Activated naive CD4-positive, alpha-beta T cell treated with anti-CD3 and anti-CD28 coated beads, Interleukin-2, amount 10 ng/mL, durations not matched to agents 7 days and 5 days (primary cell): ENCODE results near the gene LSAMP.
"Not testable (repeated sequence)": the region's sequence is repeated elsewhere in the genome, so short reads cannot be mapped to it uniquely, and the experiment has no call there.

Source experiments
- CTCF ChIA-PET: fragments of 350-600 bp; sonication (Branson Sonifier 250); formaldehyde crosslinking; loops from one replicate; lab custom pipeline; 2021; ENCODE audit warnings: antibody characterized with exemption; lab: Charles Lee
- DNase-seq: peaks from one replicate; pipeline ENCODE4 v3.0.0-alpha.2; 2020
- H3K27ac Mint-ChIP-seq: one replicate; pipeline ENCODE4 v1.8.0; 2021; ENCODE audit warnings: mild to moderate bottlenecking, moderate library complexity, mixed read lengths
- H3K27me3 Mint-ChIP-seq: one replicate; pipeline ENCODE4 v1.8.0; 2021; ENCODE audit warnings: mild to moderate bottlenecking, mixed read lengths
- H3K36me3 Mint-ChIP-seq: one replicate; pipeline ENCODE4 v1.8.0; 2021; ENCODE audit warnings: mixed read lengths
- H3K4me1 Mint-ChIP-seq: one replicate; pipeline ENCODE4 v1.8.0; 2021; ENCODE audit warnings: mixed read lengths
- H3K4me3 Mint-ChIP-seq: one replicate; pipeline ENCODE4 v1.8.0; 2021; ENCODE audit warnings: mild to moderate bottlenecking, moderate library complexity, mixed read lengths
- H3K9me3 Mint-ChIP-seq: one replicate; pipeline ENCODE4 v1.8.0; 2021; ENCODE audit warnings: mixed read lengths

Gene LSAMP

GRCh38 chr3:116242825-116243224, 202.5 kb downstream of the LSAMP start:
- DNase-seq, result no peak
- Mint-ChIP-seq H3K4me3 (no peak overlapping the region), H3K9me3 (peaks cover 2% of the 10 kb centered on the region), H3K27me3 (no peaks in the 10 kb centered on the region), H3K4me1 (no peaks in the 10 kb centered on the region), H3K36me3 (no peaks in the 10 kb centered on the region), H3K27ac (no peak overlapping the region)
- CTCF ChIA-PET, result no interaction called here

DNA sequence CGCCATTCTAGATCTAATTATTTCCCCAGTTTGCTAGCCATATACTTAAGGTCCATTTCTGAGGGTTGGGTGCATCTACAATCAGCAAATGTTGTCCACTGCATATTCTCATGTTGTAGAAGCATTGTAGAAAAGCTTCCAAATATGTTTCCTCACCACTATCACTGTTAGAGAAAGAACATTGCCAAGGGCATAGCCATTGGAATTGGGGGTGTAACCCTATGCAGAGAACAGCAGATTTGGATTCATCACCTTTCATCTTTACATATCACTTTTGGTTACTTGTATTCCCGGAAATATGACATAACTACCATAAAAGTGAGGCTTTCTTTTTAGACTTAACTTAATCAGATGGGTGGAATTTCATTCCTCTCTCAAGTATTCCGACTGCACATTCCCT, 203.6 kb downstream of the LSAMP start:
- Mint-ChIP-seq H3K27me3 (no peaks in the 10 kb centered on the region), H3K36me3 (no peaks in the 10 kb centered on the region), H3K4me1 (no peaks in the 10 kb centered on the region), H3K27ac (no peak overlapping the region), H3K9me3 (peaks cover 2% of the 10 kb centered on the region), H3K4me3 (no peak overlapping the region)
- DNase-seq, result no peak
- CTCF ChIA-PET, result no interaction called here

GRCh38 chr3:116240261-116240660, 205.0 kb downstream of the LSAMP start:
- H3K36me3 Mint-ChIP-seq, result no peaks in the 10 kb centered on the region
- CTCF ChIA-PET, result no interaction called here
- no peak for DNase-seq
- H3K27me3 Mint-ChIP-seq, result no peaks in the 10 kb centered on the region
- no peak overlapping the region for H3K4me3 Mint-ChIP-seq
- no peak overlapping the region for H3K27ac Mint-ChIP-seq
- peaks cover 2% of the 10 kb centered on the region for H3K9me3 Mint-ChIP-seq
- H3K4me1 Mint-ChIP-seq, result no peaks in the 10 kb centered on the region

DNA sequence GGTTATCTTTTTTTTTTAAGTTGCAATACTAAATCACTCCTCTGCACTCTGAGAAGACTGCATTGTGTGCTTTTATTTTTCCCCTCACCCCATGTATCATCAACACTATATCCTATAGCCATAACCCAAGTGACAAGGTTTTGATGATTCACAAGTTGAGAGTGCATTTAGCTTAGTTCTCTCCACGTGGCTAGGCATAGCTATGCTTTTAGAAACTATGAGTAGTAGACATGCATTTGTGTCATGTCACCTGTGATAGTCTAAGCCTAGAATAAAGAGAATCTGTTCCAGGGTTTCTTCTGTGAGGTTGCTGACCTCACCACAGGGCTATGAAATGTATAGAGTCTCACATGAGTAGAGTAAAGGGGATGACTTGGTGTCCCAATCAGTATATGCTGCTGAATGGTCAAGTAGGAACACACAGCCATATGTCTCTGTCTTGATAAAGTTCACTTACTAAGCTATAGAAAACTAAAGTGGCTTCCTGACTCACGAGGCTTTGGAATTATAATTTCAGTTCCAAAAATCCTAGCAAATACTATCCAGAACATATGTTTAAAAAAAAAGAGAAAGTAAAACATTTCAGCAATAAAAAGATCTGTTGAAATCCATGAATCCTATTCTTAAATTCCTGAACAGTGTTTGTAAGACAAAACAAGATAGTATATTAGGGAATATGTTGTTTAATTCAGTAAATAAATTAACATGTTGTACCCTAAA, 206.3 kb downstream of the LSAMP start:
- H3K27me3 Mint-ChIP-seq, result no peaks in the 10 kb centered on the region
- no peaks in the 10 kb centered on the region for H3K36me3 Mint-ChIP-seq
- no peaks in the 10 kb centered on the region for H3K9me3 Mint-ChIP-seq
- no peak overlapping the region for H3K4me3 Mint-ChIP-seq
- CTCF ChIA-PET, result no interaction called here
- no peaks in the 10 kb centered on the region for H3K4me1 Mint-ChIP-seq
- DNase-seq, result no peak
- H3K27ac Mint-ChIP-seq, result no peak overlapping the region

- CTCF ChIA-PET, result no interaction called here
- H3K9me3 Mint-ChIP-seq, result peaks cover 3% of the 10 kb centered on the region
- no peaks in the 10 kb centered on the region for H3K27me3 Mint-ChIP-seq
- no peaks in the 10 kb centered on the region for H3K4me1 Mint-ChIP-seq
- H3K27ac Mint-ChIP-seq, result no peak overlapping the region
- no peak overlapping the region for H3K4me3 Mint-ChIP-seq
- no peak for DNase-seq
- H3K36me3 Mint-ChIP-seq, result no peaks in the 10 kb centered on the region
These were observed 211.5 kb downstream of the LSAMP start for GRCh38 chr3:116233711-116234357.

DNA sequence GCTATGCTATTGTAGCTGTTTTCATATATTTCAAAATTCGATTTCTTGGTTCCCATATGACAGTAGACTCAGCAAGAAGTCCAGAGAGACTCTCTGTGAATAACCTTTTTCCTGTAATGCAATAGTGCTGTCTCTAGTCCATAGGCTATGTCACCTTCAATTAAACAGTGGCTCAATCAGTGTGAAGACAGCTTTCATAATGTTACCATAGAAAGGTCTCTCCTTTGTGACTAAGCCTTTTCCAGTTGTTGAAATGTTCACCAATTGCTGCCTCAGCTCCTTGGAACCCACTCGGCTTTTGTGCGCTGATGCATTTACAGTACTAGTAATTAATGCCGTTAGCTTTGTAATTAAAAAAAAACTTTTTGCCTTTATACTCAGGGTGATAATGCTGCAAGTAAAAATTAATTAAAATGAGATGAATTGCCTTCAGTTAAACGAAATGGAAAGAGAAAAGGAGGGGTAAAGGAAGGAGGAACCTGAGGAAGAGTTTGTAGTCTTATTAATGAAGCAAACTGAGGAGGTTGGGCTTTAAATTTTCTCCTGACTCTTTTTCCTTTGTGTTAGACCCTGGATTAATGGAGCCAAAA, 214.8 kb downstream of the LSAMP start:
- H3K4me3 Mint-ChIP-seq, result no peak overlapping the region
- H3K27me3 Mint-ChIP-seq, result no peaks in the 10 kb centered on the region
- CTCF ChIA-PET, result no interaction called here
- DNase-seq, result no peak
- peaks cover 3% of the 10 kb centered on the region for H3K9me3 Mint-ChIP-seq
- no peaks in the 10 kb centered on the region for H3K4me1 Mint-ChIP-seq
- H3K36me3 Mint-ChIP-seq, result no peaks in the 10 kb centered on the region
- H3K27ac Mint-ChIP-seq, result no peak overlapping the region

DNA sequence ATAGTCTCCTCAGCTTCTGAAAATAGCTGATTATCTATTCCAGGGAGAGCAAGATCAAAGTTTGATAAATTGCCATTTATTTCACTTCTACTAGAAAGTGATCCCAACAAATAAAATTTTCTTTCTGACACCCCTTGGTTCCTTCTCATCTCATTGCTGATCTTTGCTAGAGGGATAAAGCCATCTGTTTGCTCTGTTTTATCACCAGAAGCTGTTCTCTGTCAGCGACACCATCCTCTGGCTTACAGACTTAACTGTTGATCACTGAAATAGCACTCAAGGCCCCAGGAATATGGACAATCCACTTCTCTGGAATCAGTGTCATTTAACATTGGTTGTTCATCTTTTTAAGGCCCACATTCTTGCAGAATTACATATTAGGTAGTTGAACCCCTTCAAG, 219.0 kb downstream of the LSAMP start:
- CTCF ChIA-PET, result no interaction called here
- H3K4me3 Mint-ChIP-seq, result no peak overlapping the region

DNA sequence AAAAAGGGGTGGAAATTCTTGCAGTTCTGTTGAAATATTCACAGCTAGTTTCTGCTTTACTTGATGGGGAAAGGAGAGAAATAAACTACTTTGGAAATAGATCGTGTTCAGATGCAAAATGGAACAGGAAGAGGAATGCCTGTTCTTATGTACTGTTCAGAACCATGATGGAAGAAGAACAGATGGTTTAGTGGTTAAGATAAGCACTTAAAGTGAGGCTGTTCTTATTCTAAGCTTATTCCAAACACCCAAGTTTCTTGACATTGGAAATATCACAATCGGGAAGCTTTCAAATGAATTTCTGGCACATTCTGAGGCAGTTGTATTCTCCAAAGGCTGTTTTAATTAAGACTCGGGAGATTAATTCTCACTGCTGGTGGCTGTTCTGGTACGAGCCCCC, 228.5 kb downstream of the LSAMP start:
- Mint-ChIP-seq H3K36me3 (no peaks in the 10 kb centered on the region), H3K27me3 (no peaks in the 10 kb centered on the region), H3K27ac (no peak overlapping the region), H3K4me3 (no peak overlapping the region), H3K9me3 (no peaks in the 10 kb centered on the region), H3K4me1 (no peaks in the 10 kb centered on the region)
- CTCF ChIA-PET, result no interaction called here
- DNase-seq, result no peak

More for the DNA sequence above, 219.0 kb downstream of the LSAMP start:
- DNase-seq, result no peak
- H3K27me3 Mint-ChIP-seq, result no peaks in the 10 kb centered on the region
- no peaks in the 10 kb centered on the region for H3K36me3 Mint-ChIP-seq
- no peaks in the 10 kb centered on the region for H3K4me1 Mint-ChIP-seq
- H3K9me3 Mint-ChIP-seq, result no peaks in the 10 kb centered on the region
- no peak overlapping the region for H3K27ac Mint-ChIP-seq

- no peak for DNase-seq
- peaks cover 5% of the 10 kb centered on the region for H3K9me3 Mint-ChIP-seq
- no peaks in the 10 kb centered on the region for H3K27me3 Mint-ChIP-seq
- no peaks in the 10 kb centered on the region for H3K36me3 Mint-ChIP-seq
- no peak overlapping the region for H3K4me3 Mint-ChIP-seq
- no peak overlapping the region for H3K27ac Mint-ChIP-seq
- no peaks in the 10 kb centered on the region for H3K4me1 Mint-ChIP-seq
- CTCF ChIA-PET, result no interaction called here
These were observed 233.4 kb downstream of the LSAMP start for GRCh38 chr3:116211901-116212300.

DNA sequence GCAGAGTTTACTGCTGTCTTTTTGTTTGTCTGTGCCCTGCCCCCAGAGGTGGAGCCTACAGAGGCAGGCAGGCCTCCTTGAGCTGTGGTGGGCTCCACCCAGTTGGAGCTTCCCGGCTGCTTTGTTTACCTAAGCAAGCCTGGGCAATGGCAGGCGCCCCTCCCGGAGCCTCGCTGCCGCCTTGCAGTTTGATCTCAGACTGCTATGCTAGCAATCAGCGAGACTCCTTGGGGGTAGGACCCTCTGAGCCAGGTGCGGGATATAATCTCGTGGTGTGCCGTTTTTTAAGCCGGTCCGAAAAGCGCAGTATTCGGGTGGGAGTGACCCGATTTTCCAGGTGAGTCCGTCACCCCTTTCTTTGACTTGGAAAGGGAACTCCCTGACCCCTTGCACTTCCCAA, 236.5 kb downstream of the LSAMP start:
- H3K36me3 Mint-ChIP-seq, DNase-seq, H3K4me1 Mint-ChIP-seq, H3K27ac Mint-ChIP-seq, H3K9me3 Mint-ChIP-seq, H3K27me3 Mint-ChIP-seq, CTCF ChIA-PET, H3K4me3 Mint-ChIP-seq: not testable (repeated sequence)

- Mint-ChIP-seq H3K4me3 (no peak overlapping the region), H3K4me1 (no peaks in the 10 kb centered on the region), H3K27ac (no peak overlapping the region), H3K27me3 (no peaks in the 10 kb centered on the region), H3K36me3 (no peaks in the 10 kb centered on the region), H3K9me3 (peaks cover 1% of the 10 kb centered on the region)
- CTCF ChIA-PET, result no interaction called here
- DNase-seq, result no peak
These were observed 244.2 kb downstream of the LSAMP start for GRCh38 chr3:116200956-116201690.

DNA sequence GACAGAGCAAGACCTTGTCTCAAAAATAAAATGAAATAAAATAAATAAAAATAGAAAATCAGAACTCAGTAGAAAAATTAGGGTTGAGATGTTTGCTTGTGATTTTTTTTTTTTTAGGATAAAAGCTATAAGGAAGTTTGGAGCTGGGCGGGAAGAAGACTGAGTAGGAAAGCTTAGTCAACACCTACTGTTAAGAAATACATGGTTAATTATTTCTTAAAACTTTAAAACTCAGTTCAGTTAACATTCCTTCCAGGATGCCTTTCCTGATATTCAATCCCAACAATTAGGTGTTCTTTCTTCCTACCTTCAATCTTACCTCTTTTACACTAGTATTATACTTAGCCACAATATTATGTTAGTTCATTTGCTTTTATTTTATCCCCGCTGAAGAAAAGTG, 246.2 kb downstream of the LSAMP start:
- H3K4me3 Mint-ChIP-seq, result no peak overlapping the region
- no peak for DNase-seq
- no peaks in the 10 kb centered on the region for H3K27me3 Mint-ChIP-seq
- no peaks in the 10 kb centered on the region for H3K36me3 Mint-ChIP-seq
- no peaks in the 10 kb centered on the region for H3K4me1 Mint-ChIP-seq
- no peak overlapping the region for H3K27ac Mint-ChIP-seq
- CTCF ChIA-PET, result no interaction called here
- peaks cover 2% of the 10 kb centered on the region for H3K9me3 Mint-ChIP-seq

- CTCF ChIA-PET, result no interaction called here
- Mint-ChIP-seq H3K4me3 (no peak overlapping the region), H3K4me1 (no peaks in the 10 kb centered on the region), H3K27me3 (no peaks in the 10 kb centered on the region), H3K9me3 (peaks cover 6% of the 10 kb centered on the region), H3K36me3 (no peaks in the 10 kb centered on the region), H3K27ac (no peak overlapping the region)
- no peak for DNase-seq
These were observed 247.2 kb downstream of the LSAMP start for GRCh38 chr3:116198087-116198486.

DNA sequence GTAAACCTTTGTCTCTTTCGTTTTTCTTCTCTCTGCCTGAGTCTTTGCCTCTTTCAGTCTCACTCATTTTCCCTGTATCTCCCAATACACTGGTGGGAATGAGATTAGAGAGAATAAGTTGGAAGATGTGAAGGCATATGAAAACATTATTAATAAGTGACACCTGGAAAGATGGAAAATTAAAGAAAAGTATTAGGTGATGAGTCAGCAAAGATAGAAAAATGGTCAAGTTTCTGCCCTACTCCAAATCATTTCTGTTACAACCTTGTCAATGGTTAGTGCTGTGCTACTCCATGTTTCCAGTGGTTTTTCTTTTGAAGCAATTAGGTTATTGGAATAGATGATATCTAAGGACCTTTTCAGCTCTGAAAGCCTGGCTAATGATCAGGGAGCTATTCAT, 252.8 kb downstream of the LSAMP start:
- Mint-ChIP-seq H3K4me1 (no peaks in the 10 kb centered on the region), H3K27me3 (no peaks in the 10 kb centered on the region), H3K36me3 (no peaks in the 10 kb centered on the region), H3K4me3 (no peak overlapping the region), H3K27ac (no peak overlapping the region), H3K9me3 (peaks cover 4% of the 10 kb centered on the region)
- DNase-seq, result no peak
- CTCF ChIA-PET, result no interaction called here
